Heart left ventricle (tissue), 13 donors: Measurements from ENCODE around the gene NRDE2.

Experiments
- POLR2A ChIP-seq, 2 donors: fragments of 450-650 bp; IDR thresholded peaks; one replicate each; pipeline ENCODE4 v1.6.1; 2017; ENCODE audit warnings: antibody characterized with exemption in 2 of 2, mild to moderate bottlenecking in 2 of 2, moderate library complexity in 2 of 2
- TF ChIP-seq, protein P1 (sequence below), 12 donors: fragments of 200-600 bp; sonication (generic) in 4 of 12; IDR thresholded peaks; one replicate each; pipeline versions ENCODE4 v1.5.0 to v1.8.0; 2018 to 2022; ENCODE audit warnings: antibody characterized with exemption in 12 of 12, mild to moderate bottlenecking in 5 of 12
- donor health status: ischemic (EF 13 %, LVEDD 7.1; RV severe dilation, severe dysfunction).
- donor health status: DM: no; HTN: yes; CAD: no.
- donor health status: DM: no; HTN: no; CAD: no.
- donor health status: ischemic (EF 25% LVEDD 6.9; RV normal size, moderate dysfunction).
- donor health status: ischemic (EF 25% LVEDD 5.7; RV mildly dilated, moderate dysfunction).
- donor health status: ischemic (EF 35%, LVEDD 5.7; RV mildly dilated, moderate dysfunction).
- donor health status: nonischemic (EF 11% LVEDD 7.7; RV severe dilation, severe dysfunction).
- donor health status: DM: yes; HTN: yes; CAD: no.
- donor health status: PGD.
- donor health status: ischemic (EF 29% LVEDD 5.4; RV normal size, mild dysfunction).
- donor health status: nonischemic (EF 23%, LVEDD 6.1; RV moderate dilation, normal function).

GRCh38 chr14:90275458-90275814, 56.3 kb downstream of the NRDE2 start:
- TF ChIP-seq, protein P1, sequence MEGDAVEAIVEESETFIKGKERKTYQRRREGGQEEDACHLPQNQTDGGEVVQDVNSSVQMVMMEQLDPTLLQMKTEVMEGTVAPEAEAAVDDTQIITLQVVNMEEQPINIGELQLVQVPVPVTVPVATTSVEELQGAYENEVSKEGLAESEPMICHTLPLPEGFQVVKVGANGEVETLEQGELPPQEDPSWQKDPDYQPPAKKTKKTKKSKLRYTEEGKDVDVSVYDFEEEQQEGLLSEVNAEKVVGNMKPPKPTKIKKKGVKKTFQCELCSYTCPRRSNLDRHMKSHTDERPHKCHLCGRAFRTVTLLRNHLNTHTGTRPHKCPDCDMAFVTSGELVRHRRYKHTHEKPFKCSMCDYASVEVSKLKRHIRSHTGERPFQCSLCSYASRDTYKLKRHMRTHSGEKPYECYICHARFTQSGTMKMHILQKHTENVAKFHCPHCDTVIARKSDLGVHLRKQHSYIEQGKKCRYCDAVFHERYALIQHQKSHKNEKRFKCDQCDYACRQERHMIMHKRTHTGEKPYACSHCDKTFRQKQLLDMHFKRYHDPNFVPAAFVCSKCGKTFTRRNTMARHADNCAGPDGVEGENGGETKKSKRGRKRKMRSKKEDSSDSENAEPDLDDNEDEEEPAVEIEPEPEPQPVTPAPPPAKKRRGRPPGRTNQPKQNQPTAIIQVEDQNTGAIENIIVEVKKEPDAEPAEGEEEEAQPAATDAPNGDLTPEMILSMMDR (IDR thresholded peaks at IDR 0.05): no peak
- TF ChIP-seq POLR2A (IDR thresholded peaks at IDR 0.05): no peak
